ENCODE data around the gene TNNI2.
A peak's percentile ranks its signal among the peaks of the same experiment; 100 is the strongest.
"Not testable (repeated sequence)": the region's sequence is repeated elsewhere in the genome, so short reads cannot be mapped to it uniquely, and the experiment has no call there.

Gene TNNI2

DNA sequence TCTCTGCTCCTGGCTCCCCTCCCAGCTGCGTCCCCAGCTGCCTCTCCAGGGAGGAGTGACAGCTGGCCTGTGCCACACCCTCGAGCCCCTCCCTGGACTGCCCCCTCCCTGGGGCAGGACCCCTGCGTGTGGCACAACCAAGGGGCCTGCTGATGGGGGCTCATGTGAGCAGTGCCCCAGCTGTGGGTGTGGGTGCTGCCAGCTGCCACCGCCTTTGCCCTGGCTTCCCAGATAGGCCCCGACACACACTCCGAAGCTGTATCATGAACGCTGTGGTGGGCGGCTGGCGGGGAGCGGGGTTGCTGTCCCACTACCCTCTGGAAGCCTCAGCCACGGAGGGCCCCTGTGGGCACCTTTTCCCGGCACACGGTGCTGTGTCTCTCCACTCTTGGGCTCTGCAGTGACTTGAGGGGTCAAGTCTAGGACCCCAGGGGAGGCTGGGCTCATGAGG, 37.1 kb downstream of the TNNI2 start:
- DNase-seq: not testable (repeated sequence)

DNA sequence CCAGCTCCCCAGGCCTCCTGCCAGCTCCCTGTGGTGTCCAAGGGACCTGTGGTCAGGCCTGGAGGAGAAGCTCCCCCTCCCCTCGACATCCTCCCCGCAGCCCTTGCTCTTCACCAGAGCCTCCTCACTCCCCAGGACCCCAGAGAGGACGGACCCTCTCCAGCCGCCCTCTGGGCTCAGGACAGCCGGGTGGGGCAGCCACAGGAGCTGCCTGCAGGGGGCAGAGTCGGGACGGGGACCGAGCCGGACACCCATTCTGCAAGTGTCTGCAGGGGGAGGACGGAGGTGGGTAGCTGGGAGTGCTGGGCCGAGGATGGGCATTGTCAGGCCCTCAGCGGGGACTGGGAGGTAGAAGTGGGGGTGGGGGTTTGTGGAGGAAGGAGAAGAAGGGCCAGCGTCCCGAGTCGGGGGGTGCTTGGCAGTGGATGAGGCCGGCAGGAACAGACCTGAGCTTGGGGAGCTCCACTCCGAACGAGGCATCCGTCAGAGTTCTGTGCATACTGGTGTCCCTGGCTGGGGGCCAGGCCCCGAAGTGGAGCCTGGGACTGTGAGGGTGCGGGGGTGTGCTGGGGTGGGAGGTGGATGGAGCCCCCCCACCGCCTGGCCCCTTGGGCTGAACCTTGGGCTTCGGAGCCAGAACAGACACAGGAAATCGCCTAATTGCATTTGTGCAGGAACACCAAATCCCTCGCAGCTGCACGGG, 37.7 kb downstream of the TNNI2 start:
- no peak for DNase-seq

DNA sequence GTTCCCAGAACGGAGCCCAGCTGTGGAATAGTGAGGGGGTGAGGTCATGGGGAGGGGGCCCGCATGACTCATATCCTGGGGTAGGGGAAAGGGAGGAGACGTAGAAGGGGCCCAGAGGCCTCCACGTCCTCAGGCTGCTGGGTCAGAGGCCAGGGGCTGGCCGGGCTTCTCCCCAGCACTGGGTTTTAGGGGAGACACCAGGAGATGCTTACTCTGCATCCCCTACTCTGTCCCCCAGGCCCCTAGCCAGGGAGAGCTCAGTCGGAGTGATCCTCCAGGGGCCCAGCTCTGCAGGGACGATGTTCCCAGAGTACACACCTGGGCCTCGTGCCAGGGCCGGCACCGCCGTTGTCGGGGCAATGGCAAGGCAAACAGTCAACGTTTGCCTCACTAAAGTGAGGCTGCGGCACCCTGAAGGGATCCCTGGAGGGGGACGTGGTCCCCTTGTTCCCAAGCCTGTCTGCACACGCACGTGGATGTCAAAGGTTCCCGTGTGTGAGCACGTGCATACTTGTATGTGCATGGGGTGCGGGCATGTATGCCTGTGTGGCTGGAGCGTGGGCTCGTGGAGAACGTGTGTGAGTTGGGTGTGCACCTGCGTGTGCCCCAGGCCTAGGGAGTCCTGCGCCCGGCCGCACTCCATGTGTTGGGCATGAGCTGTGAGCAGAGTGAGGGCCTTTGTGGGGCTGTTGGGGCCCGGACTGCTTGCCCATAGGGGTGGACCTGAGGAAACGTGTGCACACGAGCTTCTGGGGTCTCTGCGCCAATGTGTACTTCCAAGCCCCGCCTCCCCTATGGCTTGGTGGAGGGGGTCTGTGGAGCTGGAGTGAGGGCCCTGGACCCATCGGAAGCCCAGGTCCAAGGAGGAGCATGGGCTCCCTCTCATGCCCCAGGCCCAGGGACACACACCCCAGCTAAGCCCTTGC, 38.7 kb downstream of the TNNI2 start:
- DNase-seq: no peak

DNA sequence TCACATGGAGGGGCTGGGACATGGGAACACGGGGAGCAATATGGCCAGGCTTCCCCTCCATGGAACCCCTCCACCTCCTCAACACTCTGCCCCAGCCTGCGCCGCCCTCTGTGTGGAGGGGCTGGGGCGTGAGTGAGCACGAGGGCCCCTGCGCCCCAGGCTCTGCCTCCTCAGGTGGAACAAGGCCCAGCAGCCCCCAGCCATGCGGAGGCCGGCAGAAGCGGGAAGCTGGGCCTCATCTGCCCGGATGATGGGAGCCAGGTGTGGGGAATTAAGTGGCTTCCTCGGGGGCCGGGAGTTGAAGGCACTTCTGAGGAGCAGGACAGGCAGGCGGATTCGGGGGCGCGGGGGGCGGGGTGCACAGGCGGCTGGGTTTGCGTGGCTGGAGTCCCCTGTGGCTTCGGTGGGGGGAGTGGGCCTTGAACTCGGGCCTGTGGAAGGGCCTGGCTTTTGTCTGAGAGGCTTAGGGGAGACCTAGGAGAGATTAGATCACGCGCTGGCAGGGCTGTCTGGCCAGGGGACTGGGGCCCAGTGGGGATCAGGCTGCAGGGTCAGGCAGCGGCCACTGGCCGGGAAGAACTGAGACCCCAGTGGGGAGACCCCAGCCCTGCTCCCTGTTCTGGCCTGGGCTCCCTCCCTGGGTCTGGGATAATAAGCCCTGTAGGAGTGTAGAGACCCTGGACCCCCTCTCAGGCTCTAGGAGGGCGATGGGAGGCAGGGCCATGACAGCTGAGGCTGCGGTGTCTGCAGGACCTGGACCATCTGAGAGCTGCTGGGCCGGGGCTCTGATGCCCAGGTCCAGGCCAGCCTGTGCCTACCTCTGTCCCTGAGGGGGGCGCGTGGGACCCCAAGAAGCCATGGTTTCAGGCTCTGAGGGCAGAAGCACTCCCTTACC, 39.6 kb downstream of the TNNI2 start:
- no peak for DNase-seq

DNA sequence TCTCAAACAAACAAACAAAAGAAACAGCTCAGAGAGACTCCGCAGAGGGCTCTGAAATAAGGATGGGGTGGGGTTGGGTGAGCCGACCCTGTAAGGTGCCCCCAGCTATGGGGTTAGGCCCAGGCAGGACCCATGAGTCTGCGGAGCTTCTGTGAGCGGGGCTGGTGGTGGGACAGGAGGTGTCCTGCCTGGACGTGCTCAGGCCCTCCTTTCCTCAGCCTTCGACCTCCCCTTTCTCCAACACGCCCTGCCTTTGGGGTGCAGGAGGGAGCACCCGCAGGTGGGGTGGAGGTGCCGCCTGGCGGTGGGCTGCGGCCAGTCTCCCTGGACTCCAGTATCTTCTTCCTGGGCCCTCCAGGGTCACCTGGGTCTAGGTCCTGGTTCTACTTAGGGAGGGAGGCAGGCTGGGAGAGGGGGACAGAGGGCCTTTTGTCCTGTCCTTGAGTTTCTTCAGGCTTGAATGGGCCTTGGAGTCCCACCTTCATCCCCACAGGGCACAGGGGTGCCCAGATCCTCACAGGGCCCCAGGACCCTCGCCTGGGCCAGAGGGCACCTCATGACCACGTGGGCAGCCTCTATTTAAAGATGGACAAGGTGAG, 40.7 kb downstream of the TNNI2 start:
- no peak for DNase-seq

DNA sequence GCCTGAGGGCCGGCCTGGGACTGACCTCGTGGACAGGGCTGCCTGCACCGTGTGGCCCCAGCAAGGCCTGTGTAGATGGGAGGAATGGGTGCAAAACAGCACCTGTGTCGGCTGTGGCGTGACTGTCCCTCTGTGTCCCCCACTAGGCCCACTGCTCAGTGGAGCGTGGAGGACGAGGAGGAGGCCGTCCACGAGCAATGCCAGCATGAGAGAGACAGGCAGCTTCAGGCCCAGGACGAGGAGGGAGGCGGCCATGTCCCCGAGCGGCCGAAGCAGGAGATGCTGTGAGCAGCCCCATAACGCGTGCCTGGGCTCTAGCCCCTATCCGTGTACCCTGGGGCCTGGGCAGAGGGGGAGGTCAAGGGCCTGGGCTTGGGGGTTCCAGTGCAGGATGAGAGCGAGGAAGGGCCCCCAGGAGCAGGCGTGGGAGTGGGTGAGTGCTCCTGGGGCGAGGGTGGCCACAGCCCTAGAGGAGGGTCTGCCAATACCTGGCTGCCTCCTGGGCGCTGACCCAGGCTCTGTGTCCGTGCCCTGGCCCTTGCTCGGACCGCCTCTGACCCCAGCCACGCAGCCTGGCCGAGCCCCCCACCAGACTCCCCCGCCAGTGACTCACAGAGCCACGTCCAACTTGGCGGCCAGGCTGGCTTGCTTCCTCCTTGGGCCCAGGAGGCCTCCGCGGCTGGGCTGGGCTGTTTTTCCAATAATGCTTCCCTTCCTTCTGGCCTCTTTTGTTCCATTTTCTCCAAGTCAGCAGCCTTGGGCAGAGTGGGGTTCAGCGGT, 41.4 kb downstream of the TNNI2 start:
- no peak for DNase-seq

DNA sequence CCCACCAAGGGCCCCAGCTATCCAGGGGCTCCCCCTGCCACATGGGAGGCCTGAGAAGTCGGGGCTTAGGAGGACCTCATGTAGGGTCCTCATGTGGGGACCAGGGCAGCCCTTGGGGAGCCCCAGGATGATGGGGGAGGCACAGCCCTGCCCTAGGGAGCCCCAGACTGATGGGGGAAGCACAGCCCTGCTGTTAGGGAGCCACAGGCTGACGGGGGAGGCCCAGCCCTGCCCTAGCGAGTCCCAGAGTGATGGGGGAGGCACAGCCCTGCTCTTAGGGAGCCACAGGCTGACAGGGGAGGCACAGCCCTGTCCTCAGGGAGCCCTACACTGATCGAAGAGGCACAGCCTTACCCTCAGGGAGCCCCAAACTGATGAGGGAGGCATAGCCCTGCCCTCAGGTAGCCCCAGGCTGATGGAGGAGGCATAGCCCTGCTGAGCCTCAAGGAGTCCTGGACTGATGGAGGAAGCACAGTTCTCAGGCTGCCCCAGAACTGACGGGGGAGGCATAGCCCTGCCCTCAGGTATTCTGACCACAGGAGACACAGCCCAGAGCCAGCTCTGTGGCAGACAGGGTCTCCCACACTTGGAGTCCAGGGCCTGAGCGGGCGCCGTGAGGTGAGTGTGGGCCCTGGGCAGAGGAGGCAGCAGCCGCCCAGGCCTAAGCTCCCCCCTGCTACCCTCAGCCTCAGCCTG, 42.1 kb downstream of the TNNI2 start:
- no peak for DNase-seq

DNA sequence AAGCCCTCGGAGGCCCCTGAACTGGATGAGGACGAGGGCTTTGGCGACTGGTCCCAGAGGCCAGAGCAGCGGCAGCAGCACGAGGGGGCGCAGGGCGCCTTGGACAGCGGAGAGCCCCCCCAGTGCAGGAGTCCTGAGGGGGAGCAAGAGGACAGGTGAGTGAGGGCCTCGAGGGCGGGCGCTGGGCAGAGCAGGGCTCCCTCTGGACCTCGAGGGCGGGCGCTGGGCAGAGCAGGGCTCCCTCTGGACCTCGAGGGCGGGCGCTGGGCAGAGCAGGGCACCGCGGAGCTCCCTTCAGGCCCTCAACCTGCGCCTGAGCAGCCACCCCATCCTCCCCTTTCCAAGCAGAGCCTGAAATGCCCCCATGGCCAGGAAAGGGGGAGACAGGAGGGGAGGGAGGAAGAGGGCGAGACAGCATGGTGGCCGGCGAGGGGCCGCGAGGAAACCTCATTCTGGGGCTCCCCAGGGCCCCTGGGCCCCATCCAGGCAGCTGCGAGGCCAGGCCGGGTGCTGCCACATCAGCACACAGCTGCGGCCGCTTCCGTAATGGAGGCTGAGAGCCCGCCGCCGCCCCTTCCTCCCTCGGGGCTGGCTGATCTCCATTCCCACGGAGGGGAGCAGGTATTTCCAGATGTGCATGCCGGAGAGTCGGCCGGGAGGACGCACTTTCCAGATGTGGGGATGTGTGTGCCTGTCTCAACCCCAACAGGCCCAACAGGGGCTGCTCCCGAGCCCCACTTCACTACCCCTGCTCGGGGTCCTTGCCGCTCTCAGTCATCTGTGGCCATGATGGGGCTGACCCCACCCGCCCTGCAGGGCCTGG, 42.9 kb downstream of the TNNI2 start:
- no peak for DNase-seq

DNA sequence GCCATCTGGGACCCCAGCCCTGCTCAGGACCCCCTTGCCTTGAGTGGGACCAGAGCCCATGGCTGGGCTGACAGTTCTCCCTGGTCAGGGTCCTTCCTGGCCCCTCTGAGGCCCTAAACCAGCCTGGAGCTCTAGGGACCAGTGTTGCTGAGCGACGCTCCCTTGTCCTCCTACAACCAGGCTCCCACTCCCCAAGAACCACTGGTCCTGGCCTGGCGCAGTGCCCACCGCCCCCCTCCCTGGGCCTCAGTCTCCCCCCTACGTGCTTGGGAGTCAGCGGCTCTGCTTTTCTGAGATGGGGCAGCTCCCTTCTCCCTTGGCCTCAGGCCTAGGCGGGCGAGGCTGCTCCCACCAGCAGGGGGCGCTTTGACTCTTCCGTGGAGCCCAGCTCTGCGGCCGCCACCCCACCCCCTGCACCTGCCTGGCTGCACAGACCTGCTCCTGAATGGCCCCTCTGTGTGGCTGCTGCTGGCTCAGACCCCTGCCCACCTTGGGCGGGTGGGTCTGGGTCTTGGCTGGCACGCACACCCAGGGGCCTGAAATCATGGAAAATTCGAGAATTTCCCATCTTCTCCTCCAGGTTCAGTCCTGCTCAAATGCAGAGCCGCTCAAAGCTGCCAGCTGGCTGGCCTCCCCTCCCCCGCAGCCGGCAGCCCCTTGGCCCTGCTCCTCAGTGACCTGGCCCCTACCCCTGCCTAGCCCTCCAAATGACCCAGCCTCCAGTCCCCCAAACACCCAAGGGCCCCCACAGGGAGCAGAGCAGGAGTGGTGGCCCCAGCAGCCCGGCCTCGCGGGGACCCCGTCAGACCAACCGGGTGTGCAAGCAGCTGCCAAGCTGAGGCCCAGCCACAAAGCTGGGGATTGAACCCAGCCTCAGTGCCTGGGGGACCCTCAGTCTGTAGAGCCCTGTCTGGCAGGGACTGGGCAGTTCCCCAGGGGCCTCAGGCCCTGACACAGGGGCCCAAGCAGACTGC, 43.8 kb downstream of the TNNI2 start:
- DNase-seq: no peak

DNA sequence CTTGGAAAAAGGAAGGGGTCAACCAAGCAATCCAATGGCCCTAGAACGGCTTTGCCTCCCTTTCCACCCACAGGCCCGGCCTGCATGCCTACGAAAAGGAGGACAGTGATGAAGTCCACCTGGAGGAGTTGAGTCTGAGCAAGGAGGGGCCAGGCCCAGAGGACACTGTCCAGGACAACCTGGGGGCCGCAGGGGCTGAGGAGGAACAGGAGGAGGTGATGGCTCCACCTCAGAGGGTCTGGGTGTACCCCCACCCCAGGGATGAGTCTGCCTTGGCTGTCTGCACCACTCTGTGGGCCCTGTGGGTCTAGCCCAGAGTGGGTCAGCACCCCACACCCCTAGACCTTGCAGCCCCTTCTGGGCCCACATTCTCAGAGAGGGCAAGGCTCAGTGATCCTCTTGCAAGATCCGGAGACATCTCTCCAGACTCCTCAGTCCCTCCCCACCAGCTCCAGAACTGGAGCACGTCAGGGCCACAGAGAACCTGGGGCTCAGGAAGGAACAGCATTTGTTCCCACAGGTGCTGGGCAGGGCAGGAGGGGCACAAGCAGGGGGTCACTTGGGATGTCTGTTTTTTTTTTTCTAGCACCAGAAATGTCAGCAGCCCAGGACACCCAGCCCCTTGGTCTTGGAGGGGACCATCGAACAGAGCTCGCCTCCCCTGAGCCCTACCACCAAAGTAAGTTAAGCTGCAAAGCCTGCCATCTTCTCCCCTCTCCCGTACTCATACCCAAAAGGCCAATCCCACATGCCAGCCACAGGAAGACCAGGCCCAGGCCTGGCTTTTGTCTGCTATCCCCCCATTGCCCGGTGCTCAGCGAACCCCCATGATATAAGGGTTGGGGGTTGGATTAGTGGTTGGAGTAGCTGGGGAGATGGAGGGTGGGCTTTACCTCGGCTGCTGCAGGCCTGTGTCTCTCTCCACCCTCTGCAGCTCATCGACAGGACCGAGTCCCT, 44.8 kb downstream of the TNNI2 start:
- DNase-seq: no peak

DNA sequence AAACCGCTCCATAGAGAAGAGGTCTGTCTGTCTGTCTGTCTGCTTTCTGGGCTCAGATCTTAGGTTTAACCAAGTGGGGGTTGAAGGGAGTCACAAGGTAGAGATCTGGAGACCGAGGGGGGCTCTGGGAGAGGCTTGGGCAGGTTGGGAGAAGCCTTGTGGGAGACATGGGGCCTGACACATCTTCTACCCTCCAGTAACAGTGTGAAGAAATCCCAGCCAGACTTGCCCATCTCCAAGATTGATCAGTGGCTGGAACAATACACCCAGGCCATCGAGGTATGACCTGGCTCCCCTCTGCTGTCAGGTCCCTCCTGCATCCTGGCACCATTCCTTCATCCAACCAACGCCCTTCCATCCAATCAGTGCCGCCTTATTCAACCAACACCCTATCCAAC, 45.5 kb downstream of the TNNI2 start:
- no peak for DNase-seq

DNA sequence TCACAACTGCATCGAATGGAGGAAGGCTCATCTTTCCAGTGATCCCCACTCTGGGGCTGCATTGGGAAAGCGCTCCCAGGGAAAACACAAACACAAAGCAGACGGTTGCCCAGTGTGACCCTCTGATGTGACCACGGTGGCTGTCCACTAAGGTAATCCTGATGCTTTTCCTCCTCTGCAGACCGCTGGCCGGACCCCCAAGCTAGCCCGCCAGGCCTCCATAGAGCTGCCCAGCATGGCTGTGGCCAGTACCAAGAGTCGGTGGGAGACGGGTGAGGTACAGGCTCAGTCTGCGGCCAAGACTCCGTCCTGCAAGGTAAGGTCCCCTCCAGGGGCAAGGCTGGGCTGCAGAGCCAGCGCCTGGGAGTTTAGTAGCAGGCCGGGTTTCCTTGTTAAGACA, 47.8 kb downstream of the TNNI2 start:
- not testable (repeated sequence) for DNase-seq

DNA sequence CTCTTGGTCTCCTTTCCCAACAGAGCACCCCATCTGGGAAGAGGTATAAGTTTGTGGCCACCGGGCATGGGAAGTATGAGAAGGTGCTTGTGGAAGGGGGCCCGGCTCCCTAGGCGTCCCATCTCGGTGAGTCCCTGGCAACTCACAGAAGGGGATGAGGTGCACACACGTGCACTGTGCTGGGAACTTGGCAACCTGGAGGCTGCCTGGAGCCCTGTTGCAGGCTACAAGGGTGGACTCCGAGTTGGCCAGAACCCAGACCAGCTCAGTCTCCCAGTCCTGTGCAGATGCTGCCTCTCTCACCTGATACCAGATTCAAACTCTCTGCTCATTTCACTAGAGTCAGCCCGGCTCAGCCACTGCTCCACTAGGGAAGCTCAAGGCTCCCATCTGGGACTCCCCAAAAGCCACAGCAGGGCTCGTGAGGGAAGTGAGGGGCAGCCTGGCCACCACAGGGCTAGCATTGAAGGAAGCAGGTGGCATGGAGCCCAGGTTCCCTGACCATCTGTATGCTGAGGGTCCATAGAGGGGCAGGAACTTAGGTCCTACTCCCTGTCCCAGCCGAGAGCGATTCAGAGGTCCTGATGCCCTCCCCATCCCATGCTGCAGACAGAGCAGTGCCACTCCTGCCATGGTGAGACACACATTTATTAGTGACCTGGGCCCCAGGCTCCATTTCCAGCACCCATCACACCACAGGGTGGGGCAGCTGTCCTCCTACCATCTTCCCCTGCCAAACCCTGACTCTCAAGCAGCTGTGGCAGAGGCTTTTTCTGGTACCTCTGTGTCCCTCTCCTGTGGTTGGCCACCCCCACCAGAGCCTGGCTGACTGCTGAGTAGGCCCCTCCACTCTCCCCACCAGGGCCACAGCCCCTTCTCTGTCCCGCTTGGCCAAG, 48.9 kb downstream of the TNNI2 start:
- no peak for DNase-seq

DNA sequence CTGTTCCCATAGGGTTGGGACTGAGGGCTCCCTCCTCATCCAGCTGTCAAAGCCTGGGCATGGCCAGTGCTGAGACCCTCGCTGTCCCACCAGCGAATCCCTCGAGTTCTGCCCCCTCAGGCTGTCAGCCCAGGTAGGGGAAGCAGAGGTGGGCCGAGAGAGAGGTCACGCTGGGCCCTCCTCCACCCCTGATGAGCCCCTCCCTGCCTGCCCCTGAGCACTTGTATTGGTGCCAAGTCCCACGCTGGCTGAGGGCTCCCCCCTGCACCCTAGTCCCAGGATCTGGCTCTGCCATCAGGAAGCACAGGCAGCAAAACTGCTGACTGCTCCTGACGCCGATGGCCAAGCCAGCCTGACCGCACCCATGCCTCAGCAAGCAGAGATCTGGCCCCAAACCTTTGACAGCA, 49.6 kb downstream of the TNNI2 start:
- no peak for DNase-seq

DNA sequence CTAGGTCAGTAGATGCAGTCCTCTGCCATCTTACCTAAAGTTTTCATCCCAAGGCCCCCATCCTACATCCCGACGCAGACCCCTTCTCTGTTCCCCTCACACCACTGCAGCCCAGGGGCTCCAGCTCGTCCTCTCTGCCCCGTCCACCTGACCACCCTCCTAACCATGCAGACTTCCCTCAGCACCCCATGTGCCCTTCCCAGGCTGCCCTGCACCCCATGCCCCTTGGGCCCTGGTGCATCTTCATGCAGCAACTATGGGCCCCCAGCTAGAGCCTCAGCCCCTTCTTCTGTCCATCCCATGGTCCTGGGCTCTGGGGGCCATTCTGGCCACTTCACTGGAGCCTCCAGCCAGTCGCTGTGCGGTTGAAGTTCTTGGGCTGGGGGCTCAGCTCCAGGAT, 50.0 kb downstream of the TNNI2 start:
- no peak for DNase-seq

DNA sequence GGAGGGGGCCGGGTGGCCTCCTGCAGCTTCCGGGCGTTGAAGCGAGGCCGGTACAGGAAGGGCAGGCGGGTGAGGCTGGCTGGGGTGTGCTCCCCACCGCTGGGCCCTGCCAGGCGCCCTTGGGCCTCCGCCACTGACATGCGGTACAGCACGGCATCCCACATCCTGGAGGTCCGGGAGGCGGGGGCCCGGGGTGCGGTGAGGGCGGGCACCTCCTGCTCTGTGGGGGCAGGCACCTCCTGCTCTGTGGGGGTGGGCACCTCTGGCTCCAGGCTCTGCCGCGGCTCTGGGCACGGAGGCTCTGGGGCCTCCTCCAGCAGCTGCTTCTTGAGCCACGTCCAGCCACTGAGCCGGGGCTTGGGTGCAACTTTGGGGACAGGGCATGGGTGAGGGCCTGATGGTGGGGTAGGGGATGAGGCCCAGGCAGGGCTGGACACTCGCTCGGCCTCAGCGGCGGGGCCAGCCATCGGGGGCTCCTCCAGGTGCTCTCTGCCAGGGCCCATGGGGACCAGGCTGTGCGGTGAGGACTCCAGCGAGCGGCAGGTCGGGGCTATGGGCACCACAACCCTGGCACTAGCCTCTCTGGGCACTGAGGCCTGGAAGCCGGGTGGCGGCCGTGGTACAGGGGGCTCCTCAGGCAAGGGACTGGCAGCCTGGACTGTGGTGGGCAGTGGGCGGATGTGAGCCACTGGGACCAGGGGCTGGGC, 50.6 kb downstream of the TNNI2 start:
- DNase-seq: peak; percentile 50
